C1 segment of cervical spinal cord (tissue), 14 donors: ENCODE data around the gene MMP2.

Experiments
- DNase-seq, 14 donors: peaks; one replicate each; lab custom pipeline; 2025; lab: John Stamatoyannopoulos, UW

The MMP2 gene

DNA sequence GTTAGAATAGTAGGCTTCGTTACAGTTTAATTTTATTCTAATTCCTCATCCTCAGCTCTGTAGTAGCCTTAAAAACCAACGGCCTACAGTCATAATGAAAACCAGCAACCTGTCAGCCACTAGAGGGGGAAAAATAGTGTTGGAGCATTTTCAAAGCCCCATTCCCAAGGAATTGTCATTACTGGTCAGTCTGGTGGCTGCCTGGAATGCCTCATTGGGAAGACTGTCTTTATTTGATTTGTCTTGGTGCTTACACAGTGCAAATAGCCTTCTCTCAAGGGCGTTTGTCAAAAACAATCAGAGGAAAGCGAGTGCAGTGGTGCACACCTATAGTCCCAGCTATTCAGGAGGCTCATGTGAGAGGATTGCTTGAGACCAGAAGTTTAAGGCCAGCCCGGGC, 34.6 kb downstream of the MMP2 start:
- DNase-seq, result no peak

DNA sequence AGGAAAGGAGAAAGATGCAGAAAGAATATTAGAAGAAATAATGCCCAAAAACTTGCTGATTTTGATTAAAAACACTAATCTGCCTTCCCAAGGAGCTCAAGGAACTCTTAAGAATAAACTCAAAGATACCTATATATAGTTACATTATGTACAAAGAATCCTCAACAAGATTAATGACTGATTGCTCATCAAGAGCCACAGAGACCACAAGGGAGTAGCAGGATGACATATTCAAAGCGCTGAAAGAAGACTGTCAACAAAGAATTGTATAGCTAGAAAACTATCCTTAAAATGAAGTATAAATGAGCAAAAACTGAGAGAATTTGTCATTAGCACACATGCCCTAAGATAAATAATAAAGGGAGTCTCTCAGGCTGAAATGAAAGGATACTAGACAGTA, 36.1 kb downstream of the MMP2 start:
- DNase-seq, result no peak

DNA sequence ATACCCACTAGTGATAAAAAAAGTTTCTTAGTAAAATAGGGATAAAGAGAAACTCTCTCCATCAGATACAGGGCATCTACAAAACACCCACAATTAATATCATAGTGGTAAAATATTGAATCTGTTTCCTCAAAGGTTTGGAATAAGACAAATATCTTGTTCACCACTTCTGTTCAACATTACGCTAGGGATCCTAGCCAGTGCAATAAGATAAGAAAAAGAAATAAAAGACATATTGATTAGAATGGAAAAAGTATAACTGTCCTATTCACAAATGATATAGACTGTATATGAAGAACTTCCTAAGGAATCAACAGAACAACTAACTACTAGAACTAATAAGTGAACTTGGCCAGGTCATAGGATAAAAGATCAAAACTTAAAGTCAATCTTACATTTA, 42.8 kb downstream of the MMP2 start:
- DNase-seq, result no peak

DNA sequence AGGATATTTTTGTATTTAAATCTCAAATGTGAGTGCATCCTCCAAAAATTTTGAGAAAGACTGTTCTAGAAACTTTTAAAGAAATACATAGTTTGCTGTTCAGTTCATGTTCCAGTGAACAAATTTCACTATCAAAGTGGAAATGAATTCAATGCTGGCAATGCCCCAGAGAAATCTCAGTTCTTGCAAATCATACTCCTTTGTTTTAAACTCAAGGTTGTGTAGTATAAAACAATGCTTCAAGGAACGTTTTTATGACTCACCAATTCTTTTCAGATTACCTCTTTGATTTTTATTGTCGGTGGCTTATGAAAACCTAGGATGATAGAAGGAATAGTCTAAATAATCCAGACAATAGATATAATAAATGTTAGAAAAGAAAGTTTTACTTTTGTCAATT, 47.4 kb downstream of the MMP2 start:
- DNase-seq, result no peak

DNA sequence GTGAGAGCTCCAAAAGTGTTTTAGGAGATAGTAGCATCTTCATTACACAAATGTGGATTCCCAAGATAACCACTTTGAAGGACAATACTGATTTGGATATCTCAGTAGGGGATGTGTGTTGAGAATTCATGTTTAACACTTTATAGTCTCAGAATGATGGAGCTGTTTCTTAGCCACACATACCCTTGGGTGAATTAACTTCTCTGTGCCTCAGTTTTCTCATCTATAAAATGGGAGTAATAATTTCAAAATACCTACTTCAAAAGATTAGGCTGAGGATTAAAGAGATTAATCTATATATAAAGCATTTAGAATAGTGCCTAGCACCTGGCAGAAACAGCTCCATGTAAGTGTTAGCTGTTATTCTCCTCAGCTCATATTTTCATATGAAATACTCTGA, 48.9 kb downstream of the MMP2 start:
- no peak for DNase-seq

GRCh38 chr16:55529018-55529417, 50.0 kb downstream of the MMP2 start:
- DNase-seq, result no peak

DNA sequence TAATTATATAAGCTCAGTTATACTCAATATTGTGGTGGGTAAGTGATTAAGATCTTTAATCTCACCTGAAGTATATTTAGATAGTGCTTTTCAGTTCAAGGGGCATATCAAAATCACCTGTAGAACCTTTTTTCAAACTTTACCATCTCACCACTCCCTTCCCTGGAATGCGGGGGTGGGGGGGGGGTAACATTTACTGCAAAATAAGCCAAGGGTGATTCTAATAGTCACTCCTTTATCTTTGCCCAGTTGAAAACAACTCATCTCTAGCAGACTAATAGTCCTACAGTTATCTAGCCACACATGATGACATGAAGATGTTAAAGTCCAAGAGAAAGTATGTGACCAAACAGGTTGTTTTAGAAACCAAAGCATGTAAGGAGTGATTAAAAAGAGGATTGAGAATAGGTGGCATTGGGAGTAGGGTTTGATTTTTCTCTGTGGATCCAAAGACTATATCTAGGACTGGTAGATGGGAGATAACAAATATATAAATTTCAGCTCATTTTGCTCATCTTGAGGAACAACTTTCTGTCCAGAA, 51.4 kb downstream of the MMP2 start:
- DNase-seq, result no peak

- no peak for DNase-seq
Observed at GRCh38 chr16:55532227-55532626, 53.2 kb downstream of the MMP2 start.

DNA sequence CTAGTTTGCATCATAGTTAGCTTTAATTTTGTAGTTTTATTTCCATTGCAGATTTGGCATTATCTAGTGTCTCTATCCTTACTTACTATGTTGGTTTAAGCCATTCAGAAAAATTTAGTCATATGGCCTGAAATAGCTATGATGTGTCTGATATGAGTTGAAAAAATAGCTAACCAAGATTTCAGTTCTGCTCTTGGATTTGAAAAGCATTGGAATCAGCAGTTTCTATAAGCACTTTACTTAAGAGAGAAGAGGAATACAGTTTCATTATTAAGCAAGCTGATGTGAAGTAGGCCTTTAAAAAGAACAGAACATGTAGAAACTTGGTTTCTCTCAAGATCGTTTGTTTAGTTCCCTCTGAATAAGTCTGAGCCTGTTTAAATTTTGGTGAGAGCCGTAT, 55.8 kb downstream of the MMP2 start:
- DNase-seq, result no peak

- DNase-seq, result no peak
Observed at GRCh38 chr16:55539049-55539448, 60.1 kb downstream of the MMP2 start.

DNA sequence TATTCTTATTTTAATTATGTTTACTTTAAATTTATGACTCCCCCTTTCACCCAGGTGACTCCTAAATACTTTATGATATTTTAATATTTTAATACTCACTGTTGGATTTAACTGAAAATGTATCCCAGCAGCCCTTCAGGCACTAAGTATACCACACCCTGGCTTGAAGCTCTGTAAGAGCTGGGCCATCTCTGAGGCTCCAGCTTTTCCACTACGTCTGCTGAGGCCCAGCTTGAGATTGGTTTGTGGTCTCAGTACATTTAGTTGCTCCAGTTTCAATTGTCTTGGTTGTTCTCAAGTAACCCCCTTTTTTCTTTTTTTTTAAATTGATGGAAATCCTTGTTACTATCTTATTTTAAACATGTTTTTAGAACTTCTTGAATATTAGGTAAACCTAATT, 60.5 kb downstream of the MMP2 start:
- DNase-seq, result no peak

GRCh38 chr16:55540221-55540620, 61.2 kb downstream of the MMP2 start:
- DNase-seq, result no peak

- no peak for DNase-seq
Observed at GRCh38 chr16:55542459-55543082, 63.6 kb downstream of the MMP2 start.

DNA sequence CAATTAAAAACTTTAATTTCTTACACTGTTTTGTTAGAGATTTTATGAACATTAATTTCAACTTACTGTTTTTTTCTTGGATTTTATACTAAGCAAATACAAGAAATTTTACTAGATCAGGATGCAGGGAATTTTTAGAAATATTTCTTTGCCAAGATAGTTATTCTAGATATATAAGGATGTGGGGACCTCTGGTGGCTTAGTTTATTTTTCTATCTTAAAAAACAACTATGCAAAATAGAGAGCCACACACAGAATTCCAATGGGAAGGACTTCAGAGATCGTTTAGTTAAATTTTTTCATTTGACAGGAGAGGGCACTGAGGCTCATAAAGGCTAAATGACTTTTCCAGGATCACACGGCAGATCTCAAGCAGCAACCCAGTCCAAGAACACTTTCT, 64.5 kb downstream of the MMP2 start:
- no peak for DNase-seq

GRCh38 chr16:55552621-55553020, 73.6 kb downstream of the MMP2 start:
- no peak for DNase-seq

- no peak for DNase-seq
Observed at GRCh38 chr16:55555436-55555835, 76.4 kb downstream of the MMP2 start.
